Natural killer cell (primary cell): ENCODE results near the gene PTH1R. TPM values are rescaled to one million over a fixed set of nuclear protein-coding genes. Genes with fewer than 3 reads are reported as not detected.
A peak's percentile ranks its signal among the peaks of the same experiment; 100 is the strongest.

Experiments
- ATAC-seq, 3 donors: fragments of 150-1000 bp in 2 of 3; fragments of 200-7000 bp in 1 of 3; cut with Tn5 transposase; 1 replicate in 1 of 3; 2 replicates in 2 of 3; pipeline ENCODE4 v1.10.0; 2021; ENCODE audit warnings: mild to moderate bottlenecking in 2 of 3, moderate library complexity in 2 of 3
- DNase-seq, 2 donors: peaks; one replicate each; pipeline versions ENCODE4 v3.0.0 to v3.0.0-alpha.2; 2013 to 2021; ENCODE audit warnings: mixed read lengths in 1 of 2
- H3K27ac ChIP-seq: one replicate; pipeline ENCODE4 v1.5.1; 2013; ENCODE audit warnings: mild to moderate bottlenecking, low read length
- H3K27me3 ChIP-seq: one replicate; pipeline ENCODE4 v1.6.1; 2013; ENCODE audit warnings: low read length; ENCODE audit not compliant: control insufficient read depth, insufficient read depth
- H3K36me3 ChIP-seq: one replicate; pipeline ENCODE4 v1.6.1; 2013; ENCODE audit warnings: low read length; ENCODE audit not compliant: control insufficient read depth, insufficient read depth
- H3K4me1 ChIP-seq: one replicate; pipeline ENCODE4 v1.6.1; 2013; ENCODE audit warnings: low read length; ENCODE audit not compliant: control insufficient read depth, insufficient read depth
- H3K4me3 ChIP-seq: one replicate; pipeline ENCODE4 v1.5.1; 2013; ENCODE audit warnings: low read length
- H3K9me3 ChIP-seq: one replicate; pipeline ENCODE4 v1.6.1; 2013; ENCODE audit warnings: low read length; ENCODE audit not compliant: control insufficient read depth, insufficient read depth
- H3K27ac Mint-ChIP-seq, 2 donors: one replicate each; pipeline ENCODE4 v1.8.0; 2022; ENCODE audit warnings: mild to moderate bottlenecking in 2 of 2, mixed read lengths in 2 of 2, moderate library complexity in 1 of 2
- H3K27me3 Mint-ChIP-seq, 2 donors: one replicate each; pipeline ENCODE4 v1.8.0; 2022; ENCODE audit warnings: low read depth in 2 of 2, mixed read lengths in 2 of 2
- H3K36me3 Mint-ChIP-seq: one replicate; pipeline ENCODE4 v1.8.0; 2022; ENCODE audit warnings: mixed read lengths
- H3K4me1 Mint-ChIP-seq, 2 donors: one replicate each; pipeline ENCODE4 v1.8.0; 2022; ENCODE audit warnings: mixed read lengths in 2 of 2
- H3K4me3 Mint-ChIP-seq: one replicate; pipeline ENCODE4 v1.8.0; 2022; ENCODE audit warnings: mild to moderate bottlenecking, moderate library complexity, mixed read lengths
- H3K9me3 Mint-ChIP-seq, 2 donors: one replicate each; pipeline ENCODE4 v1.8.0; 2022; ENCODE audit warnings: mixed read lengths in 2 of 2
- WGBS: methylation state at CpG from one replicate; pipeline ENCODE4 v1.1.7; 2013; ENCODE audit warnings: missing lambda C conversion rate; ENCODE audit not compliant: insufficient coverage; 5-methylcytosine and 5-hydroxymethylcytosine counted together
- intact Hi-C: fragments of 100-400 bp; cut with micrococcal nuclease; formaldehyde crosslinking; loops from one replicate; pipeline ENCODE4 v1.14.2; 2022
- total RNA-seq, 4 donors: library from RNA; stranded (reverse); fragments of 120-200 nt in 1 of 4; gene quantifications; one replicate each; pipeline versions ENCODE4 v1.2.3 to v1.2.4, GENCODE V29; 2013 to 2022
- TF ChIP-seq, protein P1 (sequence below): fragments of 200-600 bp; IDR thresholded peaks from one replicate; pipeline ENCODE4 v1.8.0; 2022; ENCODE audit warnings: antibody characterized with exemption

Gene PTH1R
- total RNA-seq, 3 donors from 2014 or later (not counting 1 experiment from before 2014, with no cell fraction given) = not detected

DNA sequence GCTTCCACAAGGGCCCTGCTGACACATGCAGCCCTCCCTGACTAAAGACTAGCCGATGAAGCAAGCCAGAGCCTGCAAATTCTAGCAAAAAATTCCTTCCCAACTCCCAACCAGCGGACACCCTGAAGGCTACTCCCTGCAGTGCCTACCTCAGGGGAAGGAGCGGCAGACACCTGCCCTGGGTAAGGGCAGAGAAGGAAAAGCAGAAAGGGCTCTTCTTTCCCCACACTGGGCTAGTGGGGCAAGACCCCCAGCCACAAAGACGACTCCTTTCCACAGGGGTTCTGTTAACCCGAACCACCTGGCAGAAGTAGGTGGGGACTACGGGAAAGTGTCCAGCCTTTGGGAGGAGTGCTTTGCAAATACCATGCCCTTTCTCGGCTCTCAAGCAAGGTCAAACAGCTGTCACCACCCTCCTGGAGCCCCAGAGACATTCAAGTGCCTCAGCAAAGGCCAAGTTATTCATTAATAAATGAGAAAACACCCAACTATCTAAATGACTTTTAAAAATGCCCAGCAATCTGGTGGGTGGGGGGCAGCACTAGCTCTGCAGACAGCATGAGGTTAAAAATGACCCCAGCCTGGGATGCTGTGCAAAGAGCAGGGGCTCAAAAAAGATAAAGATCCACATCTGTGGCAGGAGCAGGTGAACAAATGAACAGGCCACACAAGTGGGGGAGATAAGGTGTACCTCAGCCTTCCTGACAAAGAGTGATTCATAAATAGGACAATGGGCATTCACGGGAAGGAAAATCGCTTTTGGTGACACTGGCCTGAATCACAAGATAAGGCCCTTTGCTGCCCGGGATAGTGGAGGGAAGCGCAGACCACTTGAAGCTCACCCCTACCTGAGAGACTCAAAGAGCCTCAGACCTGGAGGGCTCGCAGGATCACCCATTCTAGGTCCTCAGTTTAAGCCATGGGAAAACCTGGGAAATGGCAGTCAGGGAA is 66.0 kb downstream of the PTH1R start:
- DNase-seq = no peak
- Mint-ChIP-seq H3K4me1 (peaks cover 87 to 88% of the 10 kb centered on the region in 2 donors), H3K27me3 (no peaks in the 10 kb centered on the region), H3K36me3 (peaks cover 5% of the 10 kb centered on the region), H3K4me3 (peak overlapping the region; percentile 28), H3K9me3 (no peaks in the 10 kb centered on the region), H3K27ac (peak overlapping the region; percentile 96 to 99)
- no peak for ATAC-seq
- Histone ChIP-seq H3K4me3 (no peak overlapping the region), H3K9me3 (no peaks in the 10 kb centered on the region), H3K27ac (peak overlapping the region; percentile 98), H3K36me3 (peaks cover 18% of the 10 kb centered on the region), H3K27me3 (no peaks in the 10 kb centered on the region), H3K4me1 (peaks cover 95% of the 10 kb centered on the region)
- 89% methylated on average over 12 of the region's 12 CpGs for WGBS
- TF ChIP-seq, protein P1, sequence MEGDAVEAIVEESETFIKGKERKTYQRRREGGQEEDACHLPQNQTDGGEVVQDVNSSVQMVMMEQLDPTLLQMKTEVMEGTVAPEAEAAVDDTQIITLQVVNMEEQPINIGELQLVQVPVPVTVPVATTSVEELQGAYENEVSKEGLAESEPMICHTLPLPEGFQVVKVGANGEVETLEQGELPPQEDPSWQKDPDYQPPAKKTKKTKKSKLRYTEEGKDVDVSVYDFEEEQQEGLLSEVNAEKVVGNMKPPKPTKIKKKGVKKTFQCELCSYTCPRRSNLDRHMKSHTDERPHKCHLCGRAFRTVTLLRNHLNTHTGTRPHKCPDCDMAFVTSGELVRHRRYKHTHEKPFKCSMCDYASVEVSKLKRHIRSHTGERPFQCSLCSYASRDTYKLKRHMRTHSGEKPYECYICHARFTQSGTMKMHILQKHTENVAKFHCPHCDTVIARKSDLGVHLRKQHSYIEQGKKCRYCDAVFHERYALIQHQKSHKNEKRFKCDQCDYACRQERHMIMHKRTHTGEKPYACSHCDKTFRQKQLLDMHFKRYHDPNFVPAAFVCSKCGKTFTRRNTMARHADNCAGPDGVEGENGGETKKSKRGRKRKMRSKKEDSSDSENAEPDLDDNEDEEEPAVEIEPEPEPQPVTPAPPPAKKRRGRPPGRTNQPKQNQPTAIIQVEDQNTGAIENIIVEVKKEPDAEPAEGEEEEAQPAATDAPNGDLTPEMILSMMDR = no peak
- intact Hi-C loops = no loop called here

- Histone ChIP-seq H3K36me3 (peaks cover 18% of the 10 kb centered on the region), H3K27ac (peak overlapping the region; percentile 98), H3K27me3 (no peaks in the 10 kb centered on the region), H3K4me1 (peaks cover 95% of the 10 kb centered on the region), H3K9me3 (no peaks in the 10 kb centered on the region), H3K4me3 (no peak overlapping the region)
- ATAC-seq (no peak), DNase-seq (no peak)
- TF ChIP-seq, protein P1 = no peak
- peak overlapping the region; percentile 92 for H3K4me3 Mint-ChIP-seq
- H3K9me3 Mint-ChIP-seq = no peaks in the 10 kb centered on the region
- 97% methylated on average over 8 of the region's 8 CpGs for WGBS
- H3K4me1 Mint-ChIP-seq = peaks cover 87 to 88% of the 10 kb centered on the region in 2 donors
- intact Hi-C loops = no loop called here
- H3K36me3 Mint-ChIP-seq = no peaks in the 10 kb centered on the region
- peak overlapping the region; percentile 96 to 99 for H3K27ac Mint-ChIP-seq
- no peaks in the 10 kb centered on the region for H3K27me3 Mint-ChIP-seq
Measured at GRCh38 chr3:46944191-46944590, 66.7 kb downstream of the PTH1R start.

DNA sequence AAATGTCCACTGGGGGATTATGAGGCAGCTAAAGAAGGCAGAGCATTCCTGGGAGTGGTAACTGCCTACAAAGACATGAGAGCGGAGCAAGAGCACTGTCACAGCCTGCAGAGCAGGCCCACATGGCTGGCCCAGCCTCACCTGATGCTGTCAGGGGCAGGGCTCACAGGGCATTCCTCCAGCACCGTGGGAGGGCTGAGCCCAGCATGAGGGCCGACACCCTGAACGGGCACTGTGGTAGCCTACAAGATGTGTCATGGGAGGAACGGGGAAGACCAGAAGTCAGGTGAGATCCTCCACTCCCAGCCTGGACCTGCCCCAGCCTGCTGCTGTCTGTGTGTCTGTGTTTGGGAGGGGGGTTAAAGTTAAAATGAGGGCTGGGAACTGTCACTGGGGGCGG is 68.9 kb downstream of the PTH1R start:
- DNase-seq (no peak), ATAC-seq (no peak)
- Histone ChIP-seq H3K9me3 (no peaks in the 10 kb centered on the region), H3K27me3 (no peaks in the 10 kb centered on the region), H3K4me3 (no peak overlapping the region), H3K27ac (peak overlapping the region; percentile 98), H3K4me1 (peaks cover 98% of the 10 kb centered on the region), H3K36me3 (peaks cover 5% of the 10 kb centered on the region)
- no peaks in the 10 kb centered on the region for H3K36me3 Mint-ChIP-seq
- H3K4me1 Mint-ChIP-seq = peaks cover 87 to 90% of the 10 kb centered on the region in 2 donors
- intact Hi-C loops = loop anchor here (5.0 kb wide), 1 partner anchor 91 kb away; no protein-coding TSS in a partner anchor
- TF ChIP-seq, protein P1 = no peak
- peak overlapping the region; percentile 96 to 99 for H3K27ac Mint-ChIP-seq
- WGBS = 70% methylated on average over 5 of the region's 6 CpGs
- peak overlapping the region; percentile 92 for H3K4me3 Mint-ChIP-seq
- H3K27me3 Mint-ChIP-seq = no peaks in the 10 kb centered on the region
- H3K9me3 Mint-ChIP-seq = no peaks in the 10 kb centered on the region
